ENCODE results near the gene CHRNE.

CHRNE gene

DNA sequence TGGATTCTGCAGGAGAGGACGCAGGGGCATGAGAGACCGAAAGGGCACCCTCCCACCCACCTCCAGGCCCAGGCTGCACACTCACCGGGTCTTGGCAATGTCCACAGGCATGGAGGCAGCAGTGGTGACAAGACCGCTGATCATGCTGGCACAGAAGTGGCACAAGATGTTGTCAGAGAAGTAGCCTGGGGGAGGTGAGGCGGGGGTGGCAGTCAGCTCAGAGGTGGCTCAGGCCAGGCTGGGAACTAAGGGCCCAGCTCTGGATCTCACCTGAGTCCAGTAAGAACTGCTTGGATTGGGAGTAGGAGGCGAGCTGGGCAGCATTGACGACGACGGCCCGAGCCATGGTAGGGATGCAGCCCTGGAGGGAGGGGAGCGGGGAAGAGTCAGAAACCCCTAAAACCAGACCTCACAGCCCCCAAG lies 35.2 kb upstream of the CHRNE start:
- no peak for DNase-seq (ENCODE audit: extremely low read depth, insufficient read length)
- Histone ChIP-seq H3K4me3 (replicated peaks; ENCODE audit: low read depth, low read length) (no peak overlapping the region), H3K36me3 (ENCODE audit: control insufficient read depth, insufficient read depth, low read length) (peaks cover 21% of the 10 kb centered on the region), H3K27me3 (replicated peaks; ENCODE audit: control insufficient read depth, insufficient read depth, low read length) (no peaks in the 10 kb centered on the region)
- TF ChIP-seq, protein P1, sequence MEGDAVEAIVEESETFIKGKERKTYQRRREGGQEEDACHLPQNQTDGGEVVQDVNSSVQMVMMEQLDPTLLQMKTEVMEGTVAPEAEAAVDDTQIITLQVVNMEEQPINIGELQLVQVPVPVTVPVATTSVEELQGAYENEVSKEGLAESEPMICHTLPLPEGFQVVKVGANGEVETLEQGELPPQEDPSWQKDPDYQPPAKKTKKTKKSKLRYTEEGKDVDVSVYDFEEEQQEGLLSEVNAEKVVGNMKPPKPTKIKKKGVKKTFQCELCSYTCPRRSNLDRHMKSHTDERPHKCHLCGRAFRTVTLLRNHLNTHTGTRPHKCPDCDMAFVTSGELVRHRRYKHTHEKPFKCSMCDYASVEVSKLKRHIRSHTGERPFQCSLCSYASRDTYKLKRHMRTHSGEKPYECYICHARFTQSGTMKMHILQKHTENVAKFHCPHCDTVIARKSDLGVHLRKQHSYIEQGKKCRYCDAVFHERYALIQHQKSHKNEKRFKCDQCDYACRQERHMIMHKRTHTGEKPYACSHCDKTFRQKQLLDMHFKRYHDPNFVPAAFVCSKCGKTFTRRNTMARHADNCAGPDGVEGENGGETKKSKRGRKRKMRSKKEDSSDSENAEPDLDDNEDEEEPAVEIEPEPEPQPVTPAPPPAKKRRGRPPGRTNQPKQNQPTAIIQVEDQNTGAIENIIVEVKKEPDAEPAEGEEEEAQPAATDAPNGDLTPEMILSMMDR (IDR thresholded peaks at IDR 0.05; ENCODE audit: insufficient read depth, low read length, poor library complexity, severe bottlenecking): no peak

DNA sequence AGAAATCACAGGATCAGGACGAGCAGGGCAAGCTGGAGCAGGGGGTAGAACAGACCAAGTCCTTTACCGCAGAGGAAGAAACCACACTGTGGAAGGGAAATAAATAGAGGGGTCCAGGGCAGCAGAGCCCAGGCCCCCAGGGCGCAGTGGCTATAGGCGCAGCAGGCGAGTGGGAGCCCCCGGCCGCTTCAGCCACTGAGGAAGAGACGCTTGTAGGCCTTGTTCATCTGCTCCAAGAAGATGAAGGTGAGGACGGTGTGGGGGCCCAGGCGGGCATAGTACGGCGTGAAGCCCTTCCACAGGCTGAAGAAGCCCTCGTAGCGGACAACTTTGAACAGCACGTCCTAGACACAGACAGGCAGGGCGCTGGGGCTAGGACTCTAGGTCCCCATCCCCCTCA lies 34.7 kb upstream of the CHRNE start:
- no peak for DNase-seq (ENCODE audit: extremely low read depth, insufficient read length)
- TF ChIP-seq, protein P1 (IDR thresholded peaks at IDR 0.05; ENCODE audit: insufficient read depth, low read length, poor library complexity, severe bottlenecking): no peak
- no peaks in the 10 kb centered on the region for H3K27me3 ChIP-seq (replicated peaks; ENCODE audit: control insufficient read depth, insufficient read depth, low read length)
- no peak overlapping the region for H3K4me3 ChIP-seq (replicated peaks; ENCODE audit: low read depth, low read length)
- H3K36me3 ChIP-seq (ENCODE audit: control insufficient read depth, insufficient read depth, low read length): peaks cover 22% of the 10 kb centered on the region

DNA sequence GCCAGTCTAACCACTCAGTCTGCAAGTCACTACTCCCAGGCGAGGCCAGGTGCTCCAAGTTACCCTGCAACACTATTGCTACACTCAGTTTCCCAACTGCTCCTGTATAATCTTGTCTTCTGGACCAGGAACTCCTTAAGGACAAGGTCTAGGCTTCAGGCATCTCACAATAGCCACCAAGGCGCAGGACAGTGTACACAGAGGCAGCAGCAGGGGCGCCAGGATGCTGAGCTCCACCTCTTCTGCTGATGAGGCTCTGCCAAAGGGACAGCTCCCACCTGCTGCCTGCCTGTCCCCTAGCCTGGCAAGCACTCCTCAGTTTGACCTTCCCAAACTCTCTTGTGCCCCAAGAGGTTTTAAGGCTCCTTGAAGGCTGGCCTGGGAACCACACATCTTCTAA lies 33.5 kb upstream of the CHRNE start:
- peaks cover 22% of the 10 kb centered on the region for H3K36me3 ChIP-seq (ENCODE audit: control insufficient read depth, insufficient read depth, low read length)

DNA sequence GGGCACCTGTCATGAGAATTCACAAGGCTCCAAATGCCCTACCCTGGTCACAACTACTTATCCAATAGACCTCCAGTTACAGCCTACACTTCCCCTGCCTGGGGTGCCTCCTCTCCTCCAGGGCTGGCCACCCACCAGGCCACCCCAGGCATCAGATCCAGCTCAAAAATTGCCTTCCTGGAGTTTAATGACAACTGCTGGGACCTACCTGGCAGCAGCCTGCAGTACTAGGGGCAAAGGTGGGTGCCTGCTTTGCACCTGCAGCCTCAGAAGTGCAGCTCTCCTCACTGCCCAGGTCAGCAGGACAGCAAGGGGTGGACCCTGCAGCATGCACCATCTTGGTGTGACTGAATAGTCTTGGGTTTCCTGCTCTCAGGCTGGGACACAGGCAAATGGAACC lies 32.8 kb upstream of the CHRNE start:
- TF ChIP-seq, protein P1 (IDR thresholded peaks at IDR 0.05; ENCODE audit: insufficient read depth, low read length, poor library complexity, severe bottlenecking): no peak
- Histone ChIP-seq H3K36me3 (ENCODE audit: control insufficient read depth, insufficient read depth, low read length) (peaks cover 22% of the 10 kb centered on the region), H3K4me3 (replicated peaks; ENCODE audit: low read depth, low read length) (no peak overlapping the region), H3K27me3 (replicated peaks; ENCODE audit: control insufficient read depth, insufficient read depth, low read length) (no peaks in the 10 kb centered on the region)
- no peak for DNase-seq (ENCODE audit: extremely low read depth, insufficient read length)

More for the DNA sequence above, 33.5 kb upstream of the CHRNE start:
- H3K27me3 ChIP-seq (replicated peaks; ENCODE audit: control insufficient read depth, insufficient read depth, low read length): no peaks in the 10 kb centered on the region
- no peak overlapping the region for H3K4me3 ChIP-seq (replicated peaks; ENCODE audit: low read depth, low read length)
- DNase-seq (ENCODE audit: extremely low read depth, insufficient read length): no peak
- TF ChIP-seq, protein P1 (IDR thresholded peaks at IDR 0.05; ENCODE audit: insufficient read depth, low read length, poor library complexity, severe bottlenecking): no peak

DNA sequence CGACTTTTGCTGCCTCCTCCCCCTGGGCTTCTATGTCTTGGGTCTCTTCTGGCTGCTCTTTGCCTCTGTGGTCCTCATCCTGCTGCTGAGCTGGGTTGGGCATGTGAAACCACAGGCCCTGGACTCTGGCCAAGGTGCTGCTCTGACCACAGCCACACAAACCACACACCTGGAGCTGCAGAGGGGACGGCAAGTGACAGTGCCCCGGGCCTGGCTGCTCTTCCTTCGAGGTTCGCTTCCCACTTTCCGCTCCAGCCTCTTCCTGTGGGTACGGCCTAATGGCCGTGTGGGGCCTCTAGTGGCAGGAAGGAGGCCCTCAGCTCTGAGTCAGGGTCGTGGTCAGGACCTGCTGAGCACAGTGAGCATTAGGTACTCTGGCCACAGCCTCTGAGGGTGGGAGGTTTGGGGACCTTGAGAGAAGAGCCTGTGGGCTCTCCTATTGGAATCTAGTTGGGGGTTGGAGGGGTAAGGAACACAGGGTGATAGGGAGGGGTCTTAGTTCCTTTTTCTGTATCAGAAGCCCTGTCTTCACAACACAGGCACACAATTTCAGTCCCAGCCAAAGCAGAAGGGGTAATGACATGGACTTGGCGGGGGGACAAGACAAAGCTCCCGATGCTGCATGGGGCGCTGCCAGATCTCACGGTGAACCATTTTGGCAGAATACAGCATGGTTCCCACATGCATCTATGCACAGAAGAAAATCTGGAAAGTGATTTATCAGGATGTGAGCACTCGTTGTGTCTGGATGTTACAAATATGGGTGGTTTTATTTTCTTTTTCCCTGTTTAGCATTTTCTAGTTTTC lies 31.5 kb upstream of the CHRNE start:
- peak; percentile 59 for DNase-seq (ENCODE audit: extremely low read depth, insufficient read length)
- TF ChIP-seq, protein P1 (IDR thresholded peaks at IDR 0.05; ENCODE audit: insufficient read depth, low read length, poor library complexity, severe bottlenecking): peak; percentile 15
- Histone ChIP-seq H3K4me3 (replicated peaks; ENCODE audit: low read depth, low read length) (no peak overlapping the region), H3K27me3 (replicated peaks; ENCODE audit: control insufficient read depth, insufficient read depth, low read length) (no peaks in the 10 kb centered on the region), H3K36me3 (ENCODE audit: control insufficient read depth, insufficient read depth, low read length) (peaks cover 22% of the 10 kb centered on the region)

All from GM06990 (cell line).